Common myeloid progenitor, CD34-positive (primary cell): ENCODE measurements around the gene REEP3.

ENCODE experiments used
- CTCF ChIA-PET: fragments of 350-600 bp; sonication (Branson Sonifier 250); formaldehyde crosslinking; loops from one replicate; lab custom pipeline; 2021; ENCODE audit warnings: antibody characterized with exemption; lab: Charles Lee
- POLR2A ChIA-PET: fragments of 350-600 bp; sonication (Branson Sonifier 250); formaldehyde crosslinking; loops from one replicate; lab custom pipeline; 2021; ENCODE audit warnings: antibody characterized with exemption; lab: Charles Lee
- DNase-seq, 3 donors: peaks; one replicate each; pipeline versions ENCODE4 v3.0.0 to v3.0.0-alpha.2; 2013
- H3K27ac ChIP-seq, 2 experiments: 1 replicate in 1 of 2; 2 replicates in 1 of 2; pipeline ENCODE4 v1.7.0; 2013; ENCODE audit warnings: inconsistent platforms in 2 of 2, low read length in 2 of 2, mild to moderate bottlenecking in 2 of 2, low read depth in 1 of 2, moderate library complexity in 1 of 2; ENCODE audit not compliant: severe bottlenecking in 2 of 2, insufficient read depth in 1 of 2, poor library complexity in 1 of 2
- H3K27me3 ChIP-seq, 5 experiments: replicated peaks in 2 of 5; 1 replicate in 3 of 5; 2 replicates in 2 of 5; pipeline versions ENCODE4 v1.6.1 to v1.7.0; 2013; ENCODE audit warnings: low read length in 4 of 5, mild to moderate bottlenecking in 2 of 5, moderate library complexity in 2 of 5, inconsistent platforms in 1 of 5; ENCODE audit not compliant: insufficient read depth in 5 of 5, control insufficient read depth in 4 of 5
- H3K36me3 ChIP-seq, 4 experiments: 1 replicate in 2 of 4; 2 replicates in 2 of 4; pipeline versions ENCODE4 v1.6.1 to v1.7.0; 2013; ENCODE audit warnings: low read length in 3 of 4, control low read depth in 1 of 4, mild to moderate bottlenecking in 1 of 4; ENCODE audit not compliant: control insufficient read depth in 4 of 4, insufficient read depth in 4 of 4
- H3K4me1 ChIP-seq, 4 experiments: 1 replicate in 3 of 4; 2 replicates in 1 of 4; pipeline versions ENCODE4 v1.6.1 to v1.7.1; 2013; ENCODE audit warnings: low read length in 3 of 4, mild to moderate bottlenecking in 3 of 4, control low read depth in 1 of 4, inconsistent platforms in 1 of 4, moderate library complexity in 1 of 4; ENCODE audit not compliant: control insufficient read depth in 4 of 4, insufficient read depth in 4 of 4; ENCODE audit errors: control extremely low read depth in 1 of 4
- H3K4me3 ChIP-seq, 7 experiments: 1 replicate in 4 of 7; 2 replicates in 3 of 7; pipeline versions ENCODE4 v1.5.1 to v1.7.0; 2013; ENCODE audit warnings: mild to moderate bottlenecking in 7 of 7, low read length in 6 of 7, moderate library complexity in 6 of 7, inconsistent platforms in 2 of 7, low read depth in 2 of 7, control low read depth in 1 of 7; ENCODE audit not compliant: insufficient read depth in 4 of 7, control insufficient read depth in 1 of 7; ENCODE audit errors: extremely low read depth in 1 of 7
- H3K9me3 ChIP-seq, 5 experiments: 1 replicate in 4 of 5; 2 replicates in 1 of 5; pipeline versions ENCODE4 v1.6.1 to v1.7.1; 2013; ENCODE audit warnings: low read length in 4 of 5, mild to moderate bottlenecking in 2 of 5, inconsistent platforms in 1 of 5, low read depth in 1 of 5, moderate library complexity in 1 of 5; ENCODE audit not compliant: control insufficient read depth in 4 of 5, insufficient read depth in 2 of 5; ENCODE audit errors: control extremely low read depth in 1 of 5
- WGBS: methylation state at CpG from one replicate; pipeline ENCODE4 v1.1.5; 2013; ENCODE audit not compliant: insufficient coverage; 5-methylcytosine and 5-hydroxymethylcytosine counted together

Gene REEP3

DNA sequence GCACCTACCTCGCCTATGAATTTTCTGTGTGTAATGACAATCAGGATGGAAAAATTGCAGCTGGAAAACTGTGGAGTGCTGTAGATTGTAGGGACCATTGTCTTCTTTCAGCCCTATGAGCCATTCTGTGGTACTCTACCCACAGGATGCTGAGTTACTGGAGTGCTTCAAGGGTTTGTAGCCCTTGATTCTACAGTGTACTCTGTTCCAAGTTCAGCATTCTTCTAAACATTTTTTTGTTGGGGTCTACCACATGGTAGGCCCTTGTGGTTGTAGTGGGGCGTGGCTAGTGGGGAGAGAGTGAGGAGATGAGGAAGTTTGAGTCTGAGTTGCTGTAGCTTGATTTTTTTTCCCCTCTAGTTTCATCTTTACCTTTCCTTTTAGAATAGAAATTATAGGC is 33.5 kb downstream of the REEP3 start:
- WGBS: no CpG with 5 or more reads among the region's 2 CpGs
- DNase-seq: peak; percentile 76 to 95 (median 93)

DNA sequence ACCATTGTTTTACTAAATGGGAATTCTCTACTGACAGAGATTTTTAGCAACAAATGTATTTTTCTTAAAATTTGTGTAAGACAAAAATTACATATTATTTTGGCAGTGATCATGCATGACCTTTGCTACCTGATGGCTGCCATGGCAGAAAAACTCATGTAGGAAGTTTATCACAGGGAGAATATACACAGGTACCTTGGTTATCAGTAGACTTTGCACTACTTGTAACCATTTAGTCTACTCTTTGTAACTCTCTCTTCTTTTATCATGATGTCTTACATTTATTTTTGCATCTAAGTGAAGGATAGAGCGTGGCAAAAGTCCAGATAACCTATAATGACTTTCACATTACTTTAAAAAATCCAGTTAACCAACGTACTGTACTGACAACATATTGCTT is 34.1 kb downstream of the REEP3 start:
- peaks cover 0 to 20% (median 8%) of the 10 kb centered on the region in 4 experiments for H3K4me1 ChIP-seq
- no peaks in the 10 kb centered on the region for H3K9me3 ChIP-seq
- H3K4me3 ChIP-seq: no peak overlapping the region
- ChIA-PET POLR2A (no interaction called here), CTCF (no interaction called here)
- H3K27me3 ChIP-seq: no peaks in the 10 kb centered on the region
- no peaks in the 10 kb centered on the region for H3K36me3 ChIP-seq
- no CpG with 5 or more reads among the region's 2 CpGs for WGBS
- H3K27ac ChIP-seq: peak overlapping the region in 1 of 2 experiments; percentile 11
- no peak for DNase-seq

More for the DNA sequence above, 33.5 kb downstream of the REEP3 start:
- Histone ChIP-seq H3K9me3 (no peaks in the 10 kb centered on the region), H3K27me3 (no peaks in the 10 kb centered on the region), H3K27ac (no peak overlapping the region), H3K4me1 (peaks cover 0 to 20% (median 8%) of the 10 kb centered on the region in 4 experiments), H3K36me3 (no peaks in the 10 kb centered on the region), H3K4me3 (no peak overlapping the region)
- CTCF ChIA-PET: no interaction called here
- POLR2A ChIA-PET: no interaction called here

DNA sequence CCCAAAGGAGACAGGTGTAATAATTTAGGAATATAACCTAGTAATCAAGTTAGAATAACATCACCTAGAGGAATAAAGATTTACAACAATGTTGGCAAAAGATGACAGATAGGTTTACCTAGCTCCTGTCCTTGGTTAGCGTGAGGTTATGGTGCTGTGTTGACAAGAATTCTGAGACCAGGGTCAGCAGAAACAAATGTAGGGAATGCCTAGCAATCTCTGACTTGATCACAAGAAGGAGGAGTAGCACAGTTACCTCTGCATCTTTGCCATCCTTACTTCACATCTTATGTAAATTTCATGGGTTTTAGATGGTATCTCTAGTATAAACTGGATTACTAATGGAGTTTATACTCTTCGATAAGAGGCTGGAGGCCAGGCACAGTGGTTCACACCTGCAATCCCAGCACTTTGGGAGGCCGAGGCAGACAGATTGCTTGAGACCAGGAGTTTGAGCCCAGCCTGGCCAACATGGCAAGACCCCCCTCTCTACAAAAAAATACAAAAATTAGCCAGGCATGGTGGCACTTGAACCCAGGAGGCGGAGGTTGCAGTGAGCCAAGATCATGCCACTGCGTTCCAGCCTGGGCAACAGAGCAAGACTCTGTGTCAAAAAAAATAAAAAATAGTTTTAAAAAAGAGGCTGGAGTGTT is 37.1 kb downstream of the REEP3 start:
- peaks cover 0 to 20% (median 8%) of the 10 kb centered on the region in 4 experiments for H3K4me1 ChIP-seq
- H3K36me3 ChIP-seq: no peaks in the 10 kb centered on the region
- CTCF ChIA-PET: interaction anchor here (0.6 kb wide), 1 partner anchor 216 kb away, joined by 3 read pairs; no protein-coding TSS in a partner anchor
- DNase-seq: no peak
- no peak overlapping the region for H3K4me3 ChIP-seq
- WGBS: 98% methylated on average over 5 of the region's 5 CpGs
- H3K27me3 ChIP-seq: no peaks in the 10 kb centered on the region
- no peaks in the 10 kb centered on the region for H3K9me3 ChIP-seq
- POLR2A ChIA-PET: no interaction called here
- H3K27ac ChIP-seq: no peak overlapping the region

DNA sequence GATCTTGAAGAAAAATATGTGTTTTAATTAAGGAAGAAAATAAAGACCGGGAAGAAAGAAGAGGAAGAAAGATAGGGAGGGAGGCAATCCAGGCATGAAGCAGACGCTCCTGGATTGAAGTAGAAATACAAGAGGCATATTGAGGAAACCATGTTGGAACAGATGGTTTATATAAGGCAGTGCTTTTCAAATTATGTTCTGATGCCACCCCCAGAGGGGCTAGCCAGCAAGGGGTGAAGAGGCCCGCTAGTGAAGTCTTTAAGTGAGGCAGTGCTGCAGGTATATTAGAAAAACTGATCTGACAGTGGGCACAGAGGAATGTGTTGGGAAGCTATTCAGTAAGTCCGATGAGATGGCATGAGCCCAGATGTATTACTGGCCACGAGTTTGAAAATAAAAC is 40.1 kb downstream of the REEP3 start:
- DNase-seq: no peak
- WGBS: 100% methylated on average over 5 of the region's 5 CpGs
- ChIA-PET POLR2A (no interaction called here), CTCF (no interaction called here)
- Histone ChIP-seq H3K27me3 (no peaks in the 10 kb centered on the region), H3K4me3 (no peak overlapping the region), H3K36me3 (no peaks in the 10 kb centered on the region), H3K4me1 (peaks cover 0 to 3% (median 0%) of the 10 kb centered on the region in 4 experiments), H3K27ac (no peak overlapping the region), H3K9me3 (no peaks in the 10 kb centered on the region)

DNA sequence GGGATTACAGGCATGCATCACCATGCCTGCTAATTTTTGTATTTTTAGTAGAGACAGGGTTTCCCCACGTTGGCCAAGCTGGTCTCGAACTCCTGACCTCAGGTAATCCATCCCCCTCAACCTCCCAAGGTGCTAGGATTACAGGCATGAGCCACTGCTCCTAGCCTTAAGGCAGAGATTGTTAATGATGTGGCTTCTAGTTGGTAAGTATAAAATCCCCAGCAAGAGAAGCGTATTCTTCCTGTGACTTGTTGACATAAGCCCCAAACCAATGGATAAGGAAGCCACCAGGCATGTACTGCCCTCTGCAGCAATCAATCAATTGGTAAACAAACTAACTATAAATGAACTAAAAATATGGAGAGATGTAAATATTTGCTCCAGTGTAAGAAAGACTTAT is 41.2 kb downstream of the REEP3 start:
- no peaks in the 10 kb centered on the region for H3K27me3 ChIP-seq
- no peak for DNase-seq
- no peaks in the 10 kb centered on the region for H3K36me3 ChIP-seq
- POLR2A ChIA-PET: no interaction called here
- peaks cover 0 to 3% (median 0%) of the 10 kb centered on the region in 4 experiments for H3K4me1 ChIP-seq
- no peak overlapping the region for H3K27ac ChIP-seq
- H3K9me3 ChIP-seq: no peaks in the 10 kb centered on the region
- CTCF ChIA-PET: no interaction called here
- WGBS: no CpG with 5 or more reads among the region's 3 CpGs
- H3K4me3 ChIP-seq: no peak overlapping the region

DNA sequence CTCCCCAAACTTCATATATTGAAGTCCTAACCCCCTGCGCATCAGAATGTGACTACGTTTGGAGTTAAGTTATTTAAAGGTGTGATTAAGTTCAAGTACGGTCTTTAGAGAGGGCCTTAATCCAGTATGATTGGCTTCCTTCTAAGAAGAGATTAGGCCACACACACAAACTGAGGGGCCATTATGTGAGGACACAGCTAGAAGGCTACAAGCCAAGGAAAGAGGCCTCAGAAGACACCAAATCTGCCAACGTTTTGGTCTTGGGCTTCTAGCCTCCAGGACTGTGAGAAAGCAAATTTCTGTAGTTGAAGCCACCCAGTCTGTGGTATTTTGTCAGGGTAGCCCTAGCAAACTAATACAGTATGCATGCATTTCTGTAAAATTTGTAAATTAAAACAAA is 41.7 kb downstream of the REEP3 start:
- WGBS: 100% methylated on average over 1 of the region's 4 CpGs
- H3K4me3 ChIP-seq: no peak overlapping the region
- H3K27me3 ChIP-seq: no peaks in the 10 kb centered on the region
- ChIA-PET POLR2A (no interaction called here), CTCF (no interaction called here)
- H3K27ac ChIP-seq: no peak overlapping the region
- DNase-seq: no peak
- H3K9me3 ChIP-seq: no peaks in the 10 kb centered on the region
- no peaks in the 10 kb centered on the region for H3K36me3 ChIP-seq
- H3K4me1 ChIP-seq: peaks cover 0 to 3% (median 0%) of the 10 kb centered on the region in 4 experiments

DNA sequence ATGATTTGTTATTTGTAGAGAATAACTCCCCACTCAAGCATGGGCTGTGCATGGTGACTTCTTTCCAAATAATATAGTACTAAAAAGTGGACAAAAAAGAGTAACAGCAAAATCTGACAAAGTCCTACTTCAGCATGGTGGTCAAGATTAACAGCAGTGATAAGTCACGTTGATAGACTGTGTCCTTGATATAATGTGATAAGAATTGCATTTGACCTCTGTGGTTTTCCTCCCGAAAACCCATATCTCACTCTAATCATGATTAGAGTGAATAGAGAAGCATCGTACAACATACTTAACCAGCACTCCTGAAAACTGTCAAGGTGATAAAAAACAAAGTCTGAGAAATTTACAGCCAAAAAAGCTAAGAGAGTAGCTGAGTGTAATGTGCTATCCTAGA is 42.4 kb downstream of the REEP3 start:
- Histone ChIP-seq H3K4me3 (no peak overlapping the region), H3K27ac (no peak overlapping the region), H3K4me1 (peaks cover 0 to 3% (median 0%) of the 10 kb centered on the region in 4 experiments), H3K9me3 (no peaks in the 10 kb centered on the region), H3K36me3 (no peaks in the 10 kb centered on the region), H3K27me3 (no peaks in the 10 kb centered on the region)
- WGBS: no CpG with 5 or more reads among the region's 3 CpGs
- no peak for DNase-seq
- CTCF ChIA-PET: no interaction called here
- POLR2A ChIA-PET: no interaction called here
